ENCODE measurements around the gene OLFM1.

Gene OLFM1

DNA sequence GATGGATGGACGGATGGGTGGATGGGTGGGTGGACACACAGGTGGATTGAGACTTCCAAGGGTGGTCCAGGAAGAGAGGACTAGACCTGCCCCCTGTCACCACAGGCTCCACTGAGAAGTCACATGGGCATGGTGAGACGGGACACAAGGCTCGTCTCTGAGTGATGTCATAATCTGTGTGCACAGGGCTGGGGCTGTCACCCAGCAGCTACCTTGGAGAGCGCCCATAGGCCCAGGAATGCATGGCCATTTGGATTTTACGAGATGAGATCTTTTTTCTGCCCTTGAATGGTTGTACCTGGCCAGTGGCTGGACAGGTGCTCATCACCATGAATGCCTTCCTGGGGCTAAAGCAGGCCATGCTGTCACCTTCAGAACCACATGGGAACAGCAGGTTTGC lies 3.1 kb downstream of the OLFM1 start:
- no peak for DNase-seq

DNA sequence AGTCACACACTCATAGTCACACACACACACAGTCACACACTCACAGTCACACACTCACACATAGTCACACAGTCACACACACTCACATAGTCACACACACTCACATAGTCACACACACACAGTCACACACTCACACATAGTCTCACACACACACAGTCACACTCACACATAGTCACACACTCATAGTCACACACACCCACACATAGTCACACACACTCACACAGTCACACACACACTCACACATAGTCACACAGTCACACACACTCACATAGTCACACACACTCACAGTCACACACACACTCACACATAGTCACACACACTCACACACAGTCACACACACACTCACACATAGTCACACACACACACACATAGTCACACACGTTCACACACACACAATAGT lies 4.1 kb downstream of the OLFM1 start:
- no peak for DNase-seq

DNA sequence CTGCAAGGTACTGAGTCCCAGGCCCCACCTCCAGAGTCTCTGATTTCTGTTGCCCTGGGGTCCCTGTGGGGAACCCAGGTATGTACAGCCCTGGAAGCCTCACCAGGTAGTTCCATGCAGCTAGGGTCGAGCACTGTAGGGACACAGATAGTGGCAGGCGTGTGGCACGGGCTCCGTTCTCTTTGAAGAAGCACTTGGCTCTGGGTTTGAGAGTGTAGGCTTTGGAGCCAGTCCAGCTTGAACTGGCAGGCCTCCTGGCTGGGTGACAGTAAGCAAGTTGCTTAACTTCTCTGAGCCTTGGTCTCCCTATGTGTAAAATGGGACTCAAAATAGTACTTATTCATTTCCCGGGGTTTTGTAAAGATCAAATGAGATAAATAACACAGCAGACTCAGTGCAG lies 5.6 kb downstream of the OLFM1 start:
- DNase-seq: no peak

DNA sequence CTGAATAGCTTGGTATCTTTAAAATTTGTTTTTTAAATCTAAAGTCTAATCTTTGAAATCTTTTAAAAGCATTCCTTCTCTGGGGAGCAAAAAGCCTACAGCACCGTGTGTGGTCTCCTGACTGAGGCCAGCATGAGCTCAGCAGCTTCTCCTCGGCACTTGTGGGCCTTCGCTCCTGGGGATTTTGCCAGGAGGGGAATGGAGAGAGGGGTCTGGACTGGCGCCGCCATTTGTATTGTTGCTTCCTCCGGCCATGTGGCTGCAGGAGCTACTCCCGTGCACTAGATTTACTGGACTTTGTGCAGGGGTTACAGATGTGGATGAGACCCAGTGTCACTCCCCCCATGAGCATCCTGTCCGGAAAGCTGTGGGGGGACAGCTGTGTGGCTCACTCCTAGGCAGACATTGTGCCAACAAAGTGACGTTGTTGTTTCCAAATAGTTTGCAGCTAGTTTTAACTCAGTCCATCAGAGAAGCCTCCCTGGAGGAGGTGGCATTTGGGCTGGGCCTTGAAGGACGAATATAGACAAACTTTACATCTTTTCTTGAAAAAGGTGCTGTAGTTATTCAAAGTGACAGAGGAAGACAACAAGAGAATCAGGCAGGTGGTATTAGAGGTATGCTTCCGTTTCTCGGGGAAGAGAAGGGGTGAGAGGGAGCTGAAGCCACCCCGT lies 6.6 kb downstream of the OLFM1 start:
- no peak for DNase-seq

DNA sequence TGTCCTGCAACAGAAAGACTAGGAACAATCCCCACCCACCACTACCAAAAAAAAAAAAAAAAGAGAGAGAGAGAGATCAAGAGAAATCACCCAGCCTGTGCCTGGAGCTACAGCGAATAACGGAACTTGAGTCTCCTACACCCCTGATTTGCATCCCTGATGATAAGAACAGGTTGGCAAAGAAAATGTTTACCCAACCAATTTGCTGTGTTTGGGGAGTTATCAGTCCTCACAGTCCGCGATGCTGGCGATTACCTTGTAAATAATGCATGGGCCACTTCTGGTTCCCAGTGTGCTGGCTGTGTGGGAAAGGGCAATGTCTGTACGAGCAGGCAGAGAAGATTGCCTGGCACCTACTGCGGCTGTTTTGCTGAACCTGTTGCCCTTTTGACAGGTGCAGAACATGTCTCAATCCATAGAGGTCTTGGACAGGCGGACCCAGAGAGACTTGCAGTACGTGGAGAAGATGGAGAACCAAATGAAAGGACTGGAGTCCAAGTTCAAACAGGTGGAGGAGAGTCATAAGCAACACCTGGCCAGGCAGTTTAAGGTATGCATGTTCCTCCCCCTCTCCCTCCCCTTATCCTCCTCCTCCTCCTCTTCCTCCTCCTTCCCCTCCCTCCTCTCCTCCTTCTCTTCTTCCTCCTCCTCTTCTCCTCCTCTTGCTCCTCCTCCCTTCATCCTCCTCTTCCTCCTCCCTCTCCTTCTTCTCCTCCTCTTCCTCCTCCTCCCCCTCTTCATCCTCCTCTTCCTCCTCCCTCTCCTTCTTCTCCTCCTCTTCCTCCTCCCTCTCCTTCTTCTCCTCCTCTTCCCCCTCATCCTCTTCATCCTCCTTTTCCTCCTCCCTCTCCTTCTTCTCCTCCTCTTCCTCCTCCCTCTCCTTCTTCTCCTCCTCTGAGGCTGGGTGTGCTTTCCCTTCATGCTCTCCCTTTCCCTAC lies 8.3 kb downstream of the OLFM1 start:
- no peak for DNase-seq

DNA sequence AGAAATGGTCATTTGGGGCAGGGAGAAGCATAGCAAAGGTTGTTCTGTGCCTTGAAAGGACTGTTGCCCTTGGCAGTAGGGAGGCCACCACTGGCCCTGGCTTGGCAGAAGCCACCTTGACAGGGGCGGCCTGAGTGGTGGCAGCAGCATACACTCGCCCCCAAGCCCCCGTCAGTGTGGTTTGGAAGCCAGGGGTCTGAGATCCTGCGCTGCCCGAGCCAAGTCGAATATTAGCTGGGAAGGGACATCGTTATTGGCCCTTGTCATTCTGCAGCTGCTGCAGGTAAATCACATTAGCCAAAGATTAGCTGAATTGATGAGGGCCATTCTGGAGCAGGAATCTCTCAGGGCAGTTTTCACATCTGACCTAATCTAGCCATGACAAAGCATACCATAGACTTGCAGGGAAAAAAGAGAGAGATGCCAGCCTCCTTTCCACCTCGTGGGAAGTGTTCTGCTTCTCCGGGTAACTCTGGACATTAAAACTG lies 9.0 kb downstream of the OLFM1 start:
- DNase-seq: no peak

DNA sequence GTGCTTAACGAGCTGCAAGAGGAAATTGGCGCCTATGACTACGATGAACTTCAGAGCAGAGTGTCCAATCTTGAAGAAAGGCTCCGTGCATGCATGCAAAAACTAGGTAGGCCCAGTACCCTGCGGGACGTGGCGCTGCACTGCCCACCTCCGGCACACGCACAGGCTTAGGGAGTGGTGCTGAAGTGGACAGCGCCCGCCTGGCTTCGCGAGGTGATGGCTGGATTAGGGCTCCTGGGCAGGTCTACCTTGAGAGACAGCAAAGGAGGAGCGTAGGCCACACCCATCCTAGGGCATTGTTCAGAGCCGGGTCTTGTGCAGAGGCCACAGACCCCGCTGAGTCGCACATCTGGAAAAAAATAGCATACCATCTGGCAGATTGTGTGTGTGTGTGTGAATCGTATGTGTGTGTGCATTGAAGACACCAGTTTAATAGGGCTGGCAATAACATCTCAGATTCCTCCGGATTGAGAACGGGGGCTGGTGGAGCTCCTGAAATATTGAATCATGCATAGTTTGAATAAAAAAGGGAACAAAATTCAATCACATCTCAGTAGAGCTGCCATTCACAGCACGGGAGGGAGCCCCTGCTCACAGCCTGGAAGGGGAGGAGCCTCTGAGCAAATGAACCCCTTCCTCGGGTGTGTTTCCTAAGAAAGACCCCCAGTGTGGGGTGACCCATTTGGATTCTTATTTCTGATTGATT lies 11.1 kb downstream of the OLFM1 start:
- no peak for DNase-seq

DNA sequence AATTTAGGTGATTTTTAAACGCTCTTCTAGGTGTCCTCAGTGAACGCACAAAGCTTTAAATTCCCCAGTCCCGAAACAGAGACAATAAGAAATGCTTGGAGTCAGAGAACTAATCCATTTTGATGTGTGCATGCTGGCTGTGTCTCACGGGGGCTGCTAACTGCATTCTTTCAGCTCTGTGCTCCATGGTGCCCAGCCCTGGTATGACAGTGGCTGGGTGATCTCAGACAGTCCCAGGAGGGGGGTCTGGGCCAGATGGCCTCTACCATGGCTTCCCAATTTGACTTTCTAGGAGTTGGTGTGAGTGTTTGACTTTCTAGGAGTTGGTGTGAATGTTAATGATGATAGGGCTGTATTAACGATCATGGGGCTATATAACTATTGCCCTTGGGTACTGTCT lies 12.1 kb downstream of the OLFM1 start:
- DNase-seq: no peak

DNA sequence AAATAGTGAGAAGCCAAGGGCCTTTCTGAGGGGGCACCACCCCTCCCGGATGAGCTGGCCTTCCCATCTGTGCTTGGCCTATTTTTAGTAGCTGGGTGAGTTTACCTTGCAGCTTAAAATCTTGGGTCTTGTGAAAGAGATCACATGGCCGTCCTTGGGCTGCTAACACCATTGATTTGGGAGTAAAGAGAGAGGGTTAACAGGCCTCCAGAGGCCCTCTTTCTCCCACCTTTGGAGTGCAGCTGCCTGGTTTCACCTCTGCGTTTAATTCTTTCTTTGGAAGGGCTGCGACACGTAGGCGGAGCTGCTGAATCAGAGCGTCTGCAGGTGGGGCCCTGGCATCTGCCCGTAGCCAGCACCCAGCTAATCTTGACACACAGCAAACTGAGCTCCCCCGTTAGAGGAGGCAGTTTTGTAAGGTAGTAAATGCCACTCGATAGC lies 12.8 kb downstream of the OLFM1 start:
- no peak for DNase-seq

DNA sequence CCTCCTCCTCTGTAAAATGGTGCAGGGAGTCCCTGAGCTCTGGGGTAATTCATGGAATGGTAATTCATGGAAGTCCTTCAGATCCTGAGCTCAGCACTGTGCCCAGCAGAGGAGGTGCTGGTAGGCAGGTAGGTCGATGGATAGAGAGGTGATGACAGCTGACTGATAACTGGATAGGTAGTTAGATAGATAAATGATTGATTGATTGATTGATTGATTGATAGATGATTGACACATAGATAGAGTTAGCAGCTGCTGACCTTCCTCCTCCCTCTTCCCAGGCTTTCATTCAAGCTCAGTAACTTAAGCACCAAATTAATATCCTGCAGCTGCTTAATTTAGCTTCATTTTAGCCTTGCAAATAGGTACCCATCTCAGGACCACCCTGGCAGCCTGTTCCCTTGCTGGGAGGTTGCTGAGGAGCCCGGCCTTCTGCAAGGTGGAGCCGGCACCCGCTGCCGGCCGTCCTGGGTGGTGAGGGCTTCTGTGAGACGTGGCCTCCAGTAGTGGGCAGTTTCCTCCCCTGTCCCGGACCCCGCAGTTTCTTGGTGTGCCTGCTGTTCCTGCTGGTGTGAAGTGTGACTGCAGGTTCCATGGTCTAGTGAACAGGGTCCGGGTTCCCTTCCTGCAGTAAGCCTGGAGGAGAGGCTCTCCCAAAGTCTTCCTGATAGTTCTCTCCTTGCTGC lies 13.4 kb downstream of the OLFM1 start:
- DNase-seq: no peak

DNA sequence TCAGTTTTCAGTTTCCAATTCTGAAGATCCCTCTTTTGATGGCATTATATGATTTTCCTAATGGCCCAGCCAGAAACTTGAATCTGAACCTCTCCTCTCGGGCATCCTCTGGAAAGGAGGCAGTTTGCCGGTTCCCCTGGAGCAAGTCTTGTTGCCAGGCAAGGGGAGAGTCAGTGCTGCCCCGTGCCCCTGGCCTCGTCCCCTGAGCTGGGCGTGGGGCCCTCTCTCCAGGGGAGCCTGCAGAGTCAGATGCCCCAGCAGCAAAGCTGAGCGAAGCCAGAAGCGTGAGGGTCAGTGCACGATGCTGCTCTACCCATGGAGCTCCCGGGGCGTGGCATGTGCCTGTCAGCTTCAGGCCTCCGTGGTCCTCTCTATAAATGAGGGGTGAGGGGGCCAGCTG lies 14.0 kb downstream of the OLFM1 start:
- DNase-seq: no peak

DNA sequence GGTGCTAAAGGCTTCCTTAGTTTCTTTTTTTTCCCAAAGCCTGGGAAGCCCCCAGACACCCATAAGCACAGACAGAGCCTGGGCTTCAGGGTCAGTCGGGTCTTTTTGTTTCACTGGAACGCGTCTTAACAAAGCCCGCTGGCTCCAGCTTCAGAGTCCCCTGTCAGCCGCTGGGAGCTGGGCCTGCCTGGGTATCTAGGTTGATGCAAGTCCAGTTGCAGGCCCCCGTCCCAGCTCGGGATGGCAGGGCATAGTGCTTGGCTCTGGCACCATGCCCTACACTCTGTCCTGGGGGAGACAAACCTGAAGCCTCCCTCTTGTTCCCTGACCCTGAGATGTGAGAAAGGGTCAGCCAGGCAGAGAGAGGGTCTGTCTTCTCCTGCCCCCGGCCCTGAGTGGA lies 14.5 kb downstream of the OLFM1 start:
- DNase-seq: no peak

DNA sequence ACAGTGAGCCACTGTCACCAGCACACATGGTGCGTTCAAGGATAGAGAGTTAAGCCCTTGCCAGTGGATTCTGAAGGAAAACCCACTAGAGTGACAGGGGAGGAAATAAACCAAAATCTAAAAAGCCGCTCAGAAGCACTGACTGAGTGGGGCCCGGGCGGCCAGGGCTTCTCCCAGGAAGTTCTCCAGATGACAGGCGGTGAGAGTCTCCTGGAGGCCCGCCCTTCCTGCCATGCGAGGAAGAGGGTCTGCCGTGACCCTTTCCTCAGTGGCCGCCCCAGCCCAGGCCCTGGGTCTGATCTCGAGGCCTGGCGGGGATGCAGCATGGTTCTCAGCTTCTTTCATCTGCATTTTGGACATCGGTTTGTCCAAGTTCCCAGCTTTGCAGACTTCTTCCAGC lies 14.9 kb downstream of the OLFM1 start:
- DNase-seq: no peak

DNA sequence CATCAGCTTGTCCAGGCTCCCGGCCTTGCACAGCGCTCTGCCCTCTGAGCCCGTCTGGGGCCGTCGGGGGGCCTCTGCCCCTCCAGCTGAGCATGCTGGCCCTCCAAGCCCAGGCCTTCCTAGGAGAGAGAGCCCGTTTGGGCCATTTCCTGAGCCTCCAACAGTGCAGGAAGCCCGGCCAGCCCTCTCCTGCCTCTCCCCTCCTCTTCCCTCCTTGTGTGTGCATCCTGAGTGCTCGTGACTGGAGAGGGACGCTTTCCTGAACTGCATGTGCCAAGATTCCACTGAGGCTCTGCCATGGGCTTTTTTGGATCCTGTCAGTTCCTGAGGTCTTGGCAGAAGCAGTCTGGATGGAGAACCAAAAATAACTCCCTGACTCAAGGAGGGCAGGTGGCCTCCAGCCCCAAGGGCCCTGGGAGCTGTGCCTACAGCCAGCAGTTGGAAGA lies 15.6 kb downstream of the OLFM1 start:
- no peak for DNase-seq

DNA sequence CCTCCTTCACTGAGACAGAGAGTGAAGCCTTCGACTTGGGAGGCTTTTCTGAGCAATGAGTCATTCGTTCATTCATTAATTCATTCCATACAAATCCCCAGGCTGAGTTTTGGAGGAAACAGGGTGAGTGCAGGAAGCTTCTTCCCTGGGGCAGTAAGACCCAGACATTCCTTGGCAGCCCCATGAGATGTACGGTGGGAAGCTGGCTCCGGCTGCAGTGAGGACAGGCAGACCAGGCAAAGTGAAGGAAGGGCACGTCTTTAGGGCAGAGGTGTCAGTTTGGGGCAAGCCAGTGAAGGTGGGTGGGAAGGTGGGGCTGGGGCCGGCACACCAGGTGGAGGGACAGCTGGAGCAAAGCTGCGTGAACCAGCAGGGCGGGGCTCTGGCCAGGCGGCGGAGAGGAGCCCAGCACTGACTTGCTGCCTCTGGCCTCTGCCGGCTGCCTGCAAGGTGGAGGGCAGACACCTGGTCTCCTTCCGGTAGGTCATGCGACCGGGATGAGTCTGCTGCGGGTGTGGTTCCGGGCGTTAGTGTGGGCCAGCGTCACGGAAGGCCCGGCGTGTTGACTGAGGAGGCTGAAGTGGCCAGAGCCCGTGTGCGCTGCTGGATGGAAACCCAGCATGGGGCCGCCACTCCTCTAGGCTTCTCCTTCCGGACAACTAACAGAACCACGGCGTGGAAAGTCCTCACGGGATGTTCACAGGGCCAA lies 16.6 kb downstream of the OLFM1 start:
- no peak for DNase-seq

DNA sequence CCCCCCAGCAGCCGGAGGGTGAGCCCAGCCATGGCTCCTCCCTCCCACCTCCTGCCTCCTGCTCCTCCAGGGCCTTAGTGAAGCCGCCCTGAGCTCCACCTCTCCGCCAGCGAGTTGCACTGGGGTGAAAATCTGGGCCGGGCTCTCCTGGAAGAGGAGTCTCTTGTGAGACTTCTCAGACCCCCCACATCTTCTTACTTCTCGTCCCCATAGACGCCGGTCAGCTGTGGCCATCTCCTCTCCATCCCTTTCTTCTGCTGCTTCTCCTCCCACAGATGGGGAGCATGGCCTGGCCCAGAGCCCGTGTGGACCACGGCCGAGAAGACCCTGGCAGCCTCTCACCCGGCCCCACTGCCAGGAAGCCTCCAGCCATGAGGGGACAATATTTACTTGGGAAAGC lies 17.3 kb downstream of the OLFM1 start:
- DNase-seq: no peak

DNA sequence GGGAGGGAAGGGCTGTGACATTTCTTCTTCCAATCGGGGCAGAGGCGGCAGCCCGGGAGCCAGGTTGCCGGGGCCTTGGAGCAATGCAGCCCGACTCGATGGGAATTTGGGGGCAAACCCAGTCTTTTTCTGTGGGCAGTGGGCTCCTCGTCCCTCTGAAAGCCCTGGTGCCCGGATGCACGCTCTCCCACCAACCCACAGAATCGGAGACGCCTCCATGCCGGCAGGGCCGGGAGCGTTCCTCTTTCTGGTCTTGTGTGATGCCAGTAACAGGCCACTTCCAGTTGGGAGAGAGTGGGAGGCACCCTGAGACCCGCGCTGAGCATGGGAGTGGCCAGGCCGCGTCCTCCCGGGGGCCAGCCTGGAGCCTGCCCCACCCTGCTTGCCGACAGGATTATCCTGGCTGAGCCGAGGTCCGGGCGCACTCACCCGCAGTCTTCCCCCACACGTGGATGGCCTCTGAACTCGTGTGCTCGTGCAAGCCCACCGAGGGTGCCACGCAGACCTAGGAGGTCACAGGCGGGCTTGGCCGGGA lies 17.8 kb downstream of the OLFM1 start:
- DNase-seq: no peak

DNA sequence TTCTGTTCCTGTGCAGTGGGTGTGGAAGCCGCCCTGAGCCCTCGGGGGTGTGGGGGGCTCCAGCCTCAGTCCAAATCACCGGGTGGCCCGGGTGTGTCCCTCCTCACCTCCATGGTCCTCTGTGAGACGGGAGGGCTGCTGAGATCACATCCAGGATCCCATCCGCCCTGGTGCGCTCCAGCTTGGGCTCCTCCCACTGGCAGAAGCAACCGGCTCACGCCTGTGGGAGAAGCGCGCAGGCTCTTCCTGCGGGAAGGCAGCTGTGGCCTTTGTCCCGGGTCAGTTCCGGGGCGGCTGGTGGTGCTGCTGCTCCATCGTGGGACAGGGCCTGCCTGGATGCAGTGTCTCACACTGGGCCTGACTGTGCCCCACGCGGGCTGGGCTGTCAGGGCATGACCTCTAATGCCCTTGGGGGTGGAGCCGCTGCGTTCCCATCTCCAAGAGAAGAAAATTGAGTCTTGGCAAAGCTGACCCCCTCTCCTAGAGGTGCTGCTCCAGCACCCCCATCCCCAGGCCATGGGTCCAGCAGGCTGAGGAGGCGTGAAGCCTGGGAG lies 18.5 kb downstream of the OLFM1 start:
- DNase-seq: no peak

DNA sequence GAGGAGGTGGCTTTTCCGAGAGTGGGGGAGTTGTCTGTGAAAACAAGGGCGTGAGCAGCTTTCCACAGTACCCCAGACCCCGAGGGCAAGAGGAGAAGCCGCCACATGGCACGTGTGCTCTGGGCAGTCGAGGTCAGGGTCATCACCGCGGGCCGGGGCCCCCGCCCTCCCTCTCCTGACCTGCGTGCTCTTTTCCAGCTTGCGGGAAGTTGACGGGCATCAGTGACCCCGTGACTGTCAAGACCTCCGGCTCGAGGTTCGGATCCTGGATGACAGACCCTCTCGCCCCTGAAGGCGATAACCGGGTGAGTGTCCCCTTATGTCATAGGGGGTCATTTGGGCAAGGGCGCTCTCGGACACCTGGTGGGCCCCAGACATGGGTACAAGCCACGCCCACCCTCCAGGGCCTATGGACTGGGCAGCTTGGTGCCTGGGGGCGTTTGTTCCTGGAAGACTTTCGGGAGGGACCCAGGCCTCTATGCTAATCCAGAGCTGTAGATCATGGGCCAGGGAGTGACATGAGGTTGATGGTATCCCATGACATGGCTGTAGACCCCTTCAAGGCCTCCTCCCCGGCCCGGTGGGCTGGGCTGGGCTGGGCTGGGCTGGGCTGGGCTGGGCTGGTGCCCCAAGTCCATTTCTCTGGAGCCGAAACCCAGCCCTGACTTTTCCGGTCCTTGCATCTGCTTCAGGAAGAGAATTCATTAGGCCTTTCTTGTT lies 19.2 kb downstream of the OLFM1 start:
- no peak for DNase-seq

DNA sequence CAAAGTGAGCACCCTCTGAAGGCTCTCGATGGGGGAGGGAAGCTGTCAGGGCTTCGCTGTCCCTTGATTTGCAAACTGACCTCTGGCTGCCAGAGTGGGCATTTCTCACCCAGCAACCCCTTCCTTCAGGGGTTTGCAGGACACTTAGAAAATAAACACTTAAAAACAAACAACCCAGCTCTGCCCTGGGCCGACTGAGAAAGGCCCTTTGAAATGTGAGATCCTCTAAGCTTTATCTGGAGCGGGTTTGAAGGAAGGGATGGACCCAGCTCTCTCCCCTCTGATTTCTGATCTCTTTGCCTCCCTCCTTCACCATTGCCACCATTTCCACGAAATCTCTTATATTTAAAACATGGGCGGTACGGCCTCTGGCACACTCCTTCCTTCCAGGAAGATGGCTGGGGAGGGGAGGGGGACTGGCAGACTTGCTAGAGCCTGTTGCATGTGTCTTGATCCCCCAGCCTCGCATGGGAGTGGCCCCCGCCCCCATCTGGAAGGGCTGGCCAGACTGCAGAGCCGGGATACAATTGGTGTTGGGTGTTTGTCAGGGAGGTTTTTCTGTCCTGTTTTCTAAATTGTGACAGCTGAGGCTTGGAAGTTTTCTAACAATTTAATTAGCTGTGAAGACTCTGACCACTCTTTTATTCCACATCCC lies 20.2 kb downstream of the OLFM1 start:
- DNase-seq: no peak
